Gastroesophageal sphincter (tissue), 4 donors: ENCODE measurements around the gene SLC16A12. TPM values are rescaled to one million over a fixed set of nuclear protein-coding genes. Genes with fewer than 3 reads are reported as not detected.
"Not testable (repeated sequence)": the region's sequence is repeated elsewhere in the genome, so short reads cannot be mapped to it uniquely, and the experiment has no call there.

Source experiments
- ATAC-seq: fragments of 150-250 bp; one replicate; pipeline ENCODE4 v1.9.1; 2016; ENCODE audit warnings: mild to moderate bottlenecking, moderate library complexity
- H3K27ac ChIP-seq, 4 donors: fragments of 200-600 bp; sonication (generic) in 3 of 4; 1 replicate in 3 of 4; 2 replicates in 1 of 4; pipeline ENCODE4 v1.5.1; 2016 to 2019
- H3K27me3 ChIP-seq: fragments of 200-600 bp; sonication (generic); one replicate; pipeline ENCODE4 v1.5.1; 2019
- H3K36me3 ChIP-seq, 2 donors: fragments of 200-600 bp; sonication (generic); one replicate each; pipeline ENCODE4 v1.5.1; 2019; ENCODE audit warnings: control low read depth in 1 of 2
- H3K4me1 ChIP-seq, 3 donors: fragments of 200-600 bp; sonication (generic); 1 replicate in 2 of 3; 2 replicates in 1 of 3; pipeline ENCODE4 v1.5.1; 2016 to 2019; ENCODE audit warnings: control low read depth in 2 of 3
- H3K4me3 ChIP-seq, 2 donors: fragments of 200-600 bp; sonication (generic); one replicate each; pipeline ENCODE4 v1.5.1; 2019; ENCODE audit warnings: mild to moderate bottlenecking in 1 of 2, moderate library complexity in 1 of 2
- H3K9me3 ChIP-seq, 3 donors: fragments of 200-600 bp; sonication (generic); one replicate each; pipeline ENCODE4 v1.5.1; 2017 to 2019; ENCODE audit warnings: control low read depth in 2 of 3
- EP300 ChIP-seq: sonication (generic); formaldehyde crosslinking; IDR thresholded peaks from one replicate; pipeline ENCODE4 v1.6.1; 2017; ENCODE audit warnings: antibody characterized with exemption, mild to moderate bottlenecking
- POLR2A ChIP-seq, 2 donors: fragments of 450-650 bp; IDR thresholded peaks; one replicate each; pipeline ENCODE4 v1.6.1; 2017; ENCODE audit warnings: antibody characterized with exemption in 2 of 2, mild to moderate bottlenecking in 2 of 2, moderate library complexity in 1 of 2
- POLR2AphosphoS5 ChIP-seq: sonication (generic); formaldehyde crosslinking; IDR thresholded peaks from one replicate; pipeline ENCODE4 v1.6.1; 2017; ENCODE audit warnings: antibody characterized with exemption
- WGBS, 2 donors: methylation state at CpG; one replicate each; pipeline ENCODE4 v1.1.5; 2018; ENCODE audit warnings: low coverage in 1 of 2; 5-methylcytosine and 5-hydroxymethylcytosine counted together
- total RNA-seq, 4 donors: library from RNA; depleted of rRNA; stranded (reverse); fragments of >200 nt; gene quantifications; one replicate each; pipeline ENCODE4 v1.1.0, GENCODE V29; 2016
- TF ChIP-seq, protein P1 (sequence below), 4 experiments: fragments of 200-600 bp in 2 of 4; fragments of 450-650 bp in 2 of 4; sonication (generic) in 1 of 4; IDR thresholded peaks; one replicate each; pipeline ENCODE4 v1.5.1; 2017 to 2019; ENCODE audit warnings: antibody characterized with exemption in 4 of 4, mild to moderate bottlenecking in 2 of 4, moderate library complexity in 2 of 4

SLC16A12 gene
- total RNA-seq, 4 donors from 2014 or later: 1.7 to 11.7 (median 2.4) TPM

DNA sequence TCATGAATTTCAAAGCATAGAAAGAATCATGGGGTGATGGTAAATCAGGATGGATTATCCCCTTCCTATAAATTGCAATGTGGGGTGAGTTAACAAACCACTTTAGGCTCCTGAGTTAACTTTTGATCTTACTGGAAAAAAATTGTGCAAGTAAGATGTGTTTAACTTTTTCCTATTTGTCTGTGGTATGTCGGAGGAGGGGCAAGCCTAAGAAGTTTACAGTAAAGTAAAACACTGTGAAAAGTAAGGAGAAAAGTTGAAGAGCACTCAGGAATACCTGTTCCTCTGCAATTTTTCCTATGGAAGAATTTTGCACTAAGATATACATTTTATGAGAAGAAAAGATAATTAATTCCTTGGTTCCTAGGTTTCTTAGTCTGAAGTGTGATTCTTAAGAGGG lies 76.6 kb downstream of the SLC16A12 start:
- TF ChIP-seq EP300 (no peak), POLR2AphosphoS5 (peak; percentile 33)
- H3K27ac ChIP-seq: no peak overlapping the region

GRCh38 chr10:89458291-89458690 lies 77.1 kb downstream of the SLC16A12 start:
- TF ChIP-seq POLR2AphosphoS5 (peak; percentile 8), POLR2A (IDR thresholded peaks at IDR 0.05) (no peak), EP300 (no peak)
- TF ChIP-seq, protein P1, sequence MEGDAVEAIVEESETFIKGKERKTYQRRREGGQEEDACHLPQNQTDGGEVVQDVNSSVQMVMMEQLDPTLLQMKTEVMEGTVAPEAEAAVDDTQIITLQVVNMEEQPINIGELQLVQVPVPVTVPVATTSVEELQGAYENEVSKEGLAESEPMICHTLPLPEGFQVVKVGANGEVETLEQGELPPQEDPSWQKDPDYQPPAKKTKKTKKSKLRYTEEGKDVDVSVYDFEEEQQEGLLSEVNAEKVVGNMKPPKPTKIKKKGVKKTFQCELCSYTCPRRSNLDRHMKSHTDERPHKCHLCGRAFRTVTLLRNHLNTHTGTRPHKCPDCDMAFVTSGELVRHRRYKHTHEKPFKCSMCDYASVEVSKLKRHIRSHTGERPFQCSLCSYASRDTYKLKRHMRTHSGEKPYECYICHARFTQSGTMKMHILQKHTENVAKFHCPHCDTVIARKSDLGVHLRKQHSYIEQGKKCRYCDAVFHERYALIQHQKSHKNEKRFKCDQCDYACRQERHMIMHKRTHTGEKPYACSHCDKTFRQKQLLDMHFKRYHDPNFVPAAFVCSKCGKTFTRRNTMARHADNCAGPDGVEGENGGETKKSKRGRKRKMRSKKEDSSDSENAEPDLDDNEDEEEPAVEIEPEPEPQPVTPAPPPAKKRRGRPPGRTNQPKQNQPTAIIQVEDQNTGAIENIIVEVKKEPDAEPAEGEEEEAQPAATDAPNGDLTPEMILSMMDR (IDR thresholded peaks at IDR 0.05): no peak
- Histone ChIP-seq H3K9me3 (no peaks in the 10 kb centered on the region), H3K27ac (no peak overlapping the region), H3K27me3 (no peaks in the 10 kb centered on the region), H3K36me3 (no peaks in the 10 kb centered on the region), H3K4me1 (peaks cover 0 to 13% (median 2%) of the 10 kb centered on the region in 3 donors), H3K4me3 (no peak overlapping the region)
- no peak for ATAC-seq
- WGBS, 2 donors: 36 to 42% methylated on average over 3 of the region's 3 CpGs

More for the DNA sequence above, 76.6 kb downstream of the SLC16A12 start:
- Histone ChIP-seq H3K4me1 (peaks cover 0 to 13% (median 2%) of the 10 kb centered on the region in 3 donors), H3K27me3 (no peaks in the 10 kb centered on the region), H3K36me3 (no peaks in the 10 kb centered on the region), H3K4me3 (no peak overlapping the region), H3K9me3 (no peaks in the 10 kb centered on the region)
- no peak for ATAC-seq
- 50 to 64% methylated on average over 1 of the region's 1 CpG for WGBS, 2 donors

DNA sequence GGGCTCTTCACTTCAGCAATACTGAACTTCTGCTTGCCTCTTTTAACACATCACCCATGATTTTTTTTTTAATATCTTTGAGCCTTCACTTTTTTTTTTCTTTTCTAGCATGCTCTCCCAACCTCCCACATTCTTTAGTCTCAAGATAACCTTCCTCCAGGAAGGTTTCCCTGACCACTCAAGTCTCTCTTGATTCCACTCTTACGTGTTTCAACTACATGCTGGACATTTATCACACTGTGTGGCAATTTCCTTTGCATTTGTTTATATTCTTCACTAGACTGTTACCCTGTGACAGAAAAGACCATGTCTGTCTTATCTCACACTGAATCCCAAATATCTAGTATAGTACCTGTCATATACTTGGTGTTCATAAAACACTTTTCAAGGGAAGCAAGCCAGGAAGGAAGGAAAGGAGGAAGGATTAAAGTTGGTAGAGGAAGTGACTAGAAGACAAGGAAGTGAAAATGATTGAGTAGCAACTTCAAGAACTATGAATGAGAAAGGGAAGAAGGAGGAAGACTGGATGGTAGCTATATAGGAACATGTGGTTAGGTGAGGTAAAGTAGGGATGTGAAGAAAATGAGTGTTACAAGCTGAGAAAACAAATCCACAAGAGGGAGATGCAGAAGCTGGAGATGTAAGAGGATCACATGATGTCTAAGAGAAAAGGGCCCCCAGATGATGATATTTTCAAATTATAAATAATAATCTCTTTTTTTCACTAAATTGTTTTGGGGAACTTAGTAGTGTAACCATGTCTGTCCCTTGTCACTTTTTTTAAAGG lies 80.6 kb downstream of the SLC16A12 start:
- Histone ChIP-seq H3K36me3 (no peaks in the 10 kb centered on the region), H3K27me3 (no peaks in the 10 kb centered on the region), H3K27ac (no peak overlapping the region), H3K4me1 (peaks cover 0 to 13% (median 2%) of the 10 kb centered on the region in 3 donors), H3K9me3 (no peaks in the 10 kb centered on the region), H3K4me3 (no peak overlapping the region)
- no peak for ATAC-seq
- 61% methylated on average over 1 of the region's 1 CpG; no CpG with 5 or more reads in 1 of the 2 donors for WGBS, 2 donors
- TF ChIP-seq POLR2A (IDR thresholded peaks at IDR 0.05): no peak
- TF ChIP-seq EP300: no peak
- TF ChIP-seq, protein P1 (IDR thresholded peaks at IDR 0.05): no peak
- no peak for TF ChIP-seq POLR2AphosphoS5

GRCh38 chr10:89452193-89452592 lies 83.2 kb downstream of the SLC16A12 start:
- no peak for TF ChIP-seq POLR2A (IDR thresholded peaks at IDR 0.05)
- TF ChIP-seq, protein P1 (IDR thresholded peaks at IDR 0.05): no peak
- no peak for TF ChIP-seq POLR2AphosphoS5
- no peak for TF ChIP-seq EP300
- no peak for ATAC-seq
- Histone ChIP-seq H3K27me3 (no peaks in the 10 kb centered on the region), H3K36me3 (no peaks in the 10 kb centered on the region), H3K27ac (no peak overlapping the region), H3K9me3 (no peaks in the 10 kb centered on the region), H3K4me3 (no peak overlapping the region), H3K4me1 (no peaks in the 10 kb centered on the region)
- 57 to 80% methylated on average over 1 of the region's 1 CpG for WGBS, 2 donors

DNA sequence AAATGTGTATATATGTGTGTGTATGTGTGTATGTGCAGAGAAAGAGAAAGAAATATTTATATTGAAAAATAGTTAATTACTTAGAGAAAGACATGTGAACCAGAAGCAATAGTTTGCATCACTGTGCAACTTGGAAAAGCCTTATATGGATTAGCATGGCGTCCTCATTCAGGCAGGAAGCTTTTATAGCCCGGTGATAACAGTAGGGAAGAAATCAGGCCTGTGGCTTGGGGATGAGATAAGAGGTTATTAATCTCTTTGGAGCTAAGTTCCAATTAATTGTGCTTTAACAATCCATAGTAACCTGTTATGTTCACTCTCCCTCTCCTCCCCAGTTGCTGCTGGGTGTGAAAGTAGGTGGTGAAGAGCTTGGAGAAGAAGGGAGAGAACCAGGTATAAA lies 84.5 kb downstream of the SLC16A12 start:
- Histone ChIP-seq H3K4me3 (no peak overlapping the region), H3K4me1 (no peaks in the 10 kb centered on the region), H3K9me3 (no peaks in the 10 kb centered on the region), H3K27ac (no peak overlapping the region), H3K27me3 (no peaks in the 10 kb centered on the region), H3K36me3 (no peaks in the 10 kb centered on the region)
- no peak for ATAC-seq
- WGBS, 2 donors: 66 to 90% methylated on average over 2 of the region's 2 CpGs
- TF ChIP-seq, protein P1 (IDR thresholded peaks at IDR 0.05): no peak
- TF ChIP-seq EP300 (no peak), POLR2AphosphoS5 (no peak), POLR2A (IDR thresholded peaks at IDR 0.05) (no peak)

DNA sequence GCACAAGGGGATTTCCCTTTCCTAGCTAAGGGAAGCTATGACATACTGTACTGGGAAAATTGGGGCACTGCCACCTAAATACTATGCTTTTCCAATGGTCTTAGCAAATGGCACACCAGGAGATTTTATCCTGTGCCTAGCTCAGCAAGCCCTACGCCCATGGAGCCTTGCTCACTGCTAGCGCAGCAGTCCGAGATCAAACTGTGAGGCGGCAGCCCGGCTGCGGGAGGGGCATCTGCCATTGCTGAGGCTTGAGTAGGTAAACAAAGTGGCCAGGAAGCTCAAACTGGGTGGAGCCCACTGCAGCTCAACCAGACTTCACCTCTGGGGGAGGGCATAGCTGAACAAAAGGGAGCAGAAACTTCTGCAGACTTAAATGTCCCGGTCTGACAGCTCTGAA lies 90.6 kb downstream of the SLC16A12 start:
- H3K36me3 ChIP-seq, H3K4me3 ChIP-seq, H3K4me1 ChIP-seq, H3K27me3 ChIP-seq, ATAC-seq, H3K27ac ChIP-seq, H3K9me3 ChIP-seq: not testable (repeated sequence)
- no CpG with 5 or more reads among the region's 7 CpGs for WGBS, 2 donors
